H1 (cell line): ENCODE measurements around the gene DIO3. TPM values are rescaled to one million over a fixed set of nuclear protein-coding genes. Genes with fewer than 3 reads are reported as not detected.

Experiments used
- CTCF ChIA-PET: fragments of 300-600 bp; sonication (Branson Sonifier 250); formaldehyde crosslinking; loops from one replicate; lab custom pipeline; 2021; ENCODE audit not compliant: partially characterized antibody; lab: Charles Lee
- POLR2A ChIA-PET: fragments of 300-600 bp; sonication (Branson Sonifier 250); formaldehyde crosslinking; loops from one replicate; lab custom pipeline; 2021; ENCODE audit warnings: inconsistent platforms; ENCODE audit not compliant: partially characterized antibody; lab: Charles Lee
- DNase-seq, 2 experiments: peaks; one replicate each; pipeline versions ENCODE4 v3.0.0 to v3.0.0-alpha.2; 2010 to 2022; ENCODE audit warnings: low spot score in 2 of 2, low read depth in 1 of 2, mixed read lengths in 1 of 2
- FAIRE-seq: peaks from 2 replicates; lab custom pipeline; 2011; peaks lifted over from hg19 to GRCh38; lab: Jason Lieb, UNC
- H2AFZ ChIP-seq: 2 replicates; pipeline ENCODE4 v1.8.1; 2012; ENCODE audit warnings: low read length, inconsistent platforms
- H2AK5ac ChIP-seq: 2 replicates; pipeline ENCODE4 v1.6.1; 2013; ENCODE audit warnings: low read depth, low read length
- H2BK120ac ChIP-seq: replicated peaks from 2 replicates; pipeline ENCODE3; 2013; ENCODE audit warnings: low read depth, low read length, inconsistent platforms
- H2BK12ac ChIP-seq: 2 replicates; pipeline ENCODE4 v1.6.1; 2013; ENCODE audit warnings: low read depth, low read length
- H2BK15ac ChIP-seq: 2 replicates; pipeline ENCODE4 v1.6.1; 2013; ENCODE audit warnings: low read length
- H2BK20ac ChIP-seq: 2 replicates; pipeline ENCODE4 v1.6.1; 2013; ENCODE audit warnings: low read length
- H2BK5ac ChIP-seq: 2 replicates; pipeline ENCODE4 v1.6.1; 2013; ENCODE audit warnings: low read depth, low read length
- H3K14ac ChIP-seq: 2 replicates; pipeline ENCODE4 v1.6.1; 2013; ENCODE audit warnings: inconsistent platforms; ENCODE audit not compliant: insufficient read length
- H3K18ac ChIP-seq: 2 replicates; pipeline ENCODE4 v1.6.1; 2013; ENCODE audit warnings: low read length; ENCODE audit errors: extremely low read depth
- H3K23ac ChIP-seq: 2 replicates; pipeline ENCODE4 v1.6.1; 2013; ENCODE audit warnings: inconsistent platforms; ENCODE audit not compliant: insufficient read length
- H3K23me2 ChIP-seq: 2 replicates; pipeline ENCODE4 v1.6.1; 2013; ENCODE audit warnings: low read depth, low read length
- H3K27ac ChIP-seq: 2 replicates; pipeline ENCODE4 v1.6.1; 2011; ENCODE audit warnings: low read depth, low read length, inconsistent platforms
- H3K27me3 ChIP-seq, 4 experiments: replicated peaks in 1 of 4; 1 replicate in 1 of 4; 2 replicates in 3 of 4; pipeline versions ENCODE4 v1.6.1 to v1.8.1; 2011 to 2013; ENCODE audit warnings: low read length in 3 of 4, mild to moderate bottlenecking in 3 of 4, inconsistent platforms in 2 of 4, mixed read lengths in 2 of 4, moderate library complexity in 1 of 4; ENCODE audit not compliant: control insufficient read depth in 3 of 4, insufficient read depth in 3 of 4; ENCODE audit errors: extremely low read depth in 1 of 4
- H3K36me3 ChIP-seq, 4 experiments: 2 replicates each; pipeline versions ENCODE4 v1.6.1 to v1.8.1; 2011 to 2013; ENCODE audit warnings: mild to moderate bottlenecking in 4 of 4, low read length in 3 of 4, moderate library complexity in 2 of 4, control low read depth in 1 of 4, inconsistent platforms in 1 of 4; ENCODE audit not compliant: insufficient read depth in 4 of 4, control insufficient read depth in 2 of 4
- H3K4ac ChIP-seq: replicated peaks from 2 replicates; pipeline ENCODE3; 2013; ENCODE audit warnings: low read length, low read depth, mixed read lengths, inconsistent platforms; ENCODE audit not compliant: insufficient read length
- H3K4me1 ChIP-seq, 4 experiments: replicated peaks in 1 of 4; 1 replicate in 1 of 4; 2 replicates in 3 of 4; pipeline versions ENCODE4 v1.6.1 to v1.8.1; 2011 to 2013; ENCODE audit warnings: low read length in 3 of 4, inconsistent platforms in 2 of 4, mixed read lengths in 1 of 4; ENCODE audit not compliant: insufficient read depth in 4 of 4, control insufficient read depth in 3 of 4
- H3K4me2 ChIP-seq, 2 experiments: 2 replicates each; pipeline versions ENCODE4 v1.6.1 to v1.8.1; 2011 to 2013; ENCODE audit warnings: low read depth in 2 of 2, low read length in 2 of 2, control low read depth in 1 of 2, inconsistent platforms in 1 of 2, mild to moderate bottlenecking in 1 of 2; ENCODE audit not compliant: insufficient read depth in 1 of 2
- H3K4me3 ChIP-seq, 4 experiments: fragments of 200-600, 300-600 bp in 1 of 4; sonication (generic), shearing (Covaris generic), sonication (Bioruptor Twin) in 1 of 4; 2 replicates each; pipeline versions ENCODE4 v1.5.1 to v1.8.1; 2011 to 2016; ENCODE audit warnings: low read length in 4 of 4, low read depth in 3 of 4, control low read depth in 2 of 4, inconsistent platforms in 2 of 4, mild to moderate bottlenecking in 2 of 4, mixed read lengths in 1 of 4, moderate library complexity in 1 of 4; ENCODE audit not compliant: insufficient read depth in 2 of 4; ENCODE audit errors: extremely low read depth in 1 of 4
- H3K56ac ChIP-seq: replicated peaks from 2 replicates; pipeline ENCODE3; 2013; ENCODE audit warnings: low read depth, mild to moderate bottlenecking, mixed read lengths, low read length, inconsistent platforms; ENCODE audit not compliant: insufficient read length
- H3K79me1 ChIP-seq: 2 replicates; pipeline ENCODE4 v1.6.1; 2013; ENCODE audit warnings: low read depth, low read length, control low read depth
- H3K79me2 ChIP-seq, 2 experiments: 2 replicates each; pipeline versions ENCODE4 v1.6.1 to v1.8.1; 2012 to 2013; ENCODE audit warnings: low read length in 2 of 2, mild to moderate bottlenecking in 2 of 2, inconsistent platforms in 1 of 2; ENCODE audit not compliant: insufficient read depth in 2 of 2, control insufficient read depth in 1 of 2
- H3K9ac ChIP-seq, 4 experiments: replicated peaks in 1 of 4; 1 replicate in 1 of 4; 2 replicates in 3 of 4; pipeline versions ENCODE4 v1.6.1 to v1.8.1; 2011 to 2013; ENCODE audit warnings: low read depth in 3 of 4, low read length in 3 of 4, control low read depth in 2 of 4, mild to moderate bottlenecking in 2 of 4, moderate library complexity in 2 of 4, inconsistent platforms in 1 of 4; ENCODE audit errors: extremely low read depth in 1 of 4
- H3K9me3 ChIP-seq, 2 experiments: 2 replicates each; pipeline versions ENCODE4 v1.6.1 to v1.8.1; 2012 to 2013; ENCODE audit warnings: mild to moderate bottlenecking in 2 of 2, moderate library complexity in 2 of 2, control low read depth in 1 of 2, inconsistent platforms in 1 of 2, low read depth in 1 of 2, low read length in 1 of 2, mixed read lengths in 1 of 2; ENCODE audit not compliant: insufficient read depth in 2 of 2
- H4K20me1 ChIP-seq, 2 experiments: replicated peaks in 1 of 2; 2 replicates each; pipeline versions ENCODE3 to v1.8.1; 2011 to 2013; ENCODE audit warnings: inconsistent platforms in 2 of 2, low read length in 2 of 2, mild to moderate bottlenecking in 1 of 2; ENCODE audit not compliant: insufficient read depth in 2 of 2, control insufficient read depth in 1 of 2
- H4K5ac ChIP-seq: 2 replicates; pipeline ENCODE4 v1.6.1; 2013; ENCODE audit warnings: low read length, low read depth, mixed read lengths, inconsistent platforms; ENCODE audit not compliant: insufficient read length
- H4K8ac ChIP-seq: 2 replicates; pipeline ENCODE4 v1.8.0; 2013; ENCODE audit warnings: mild to moderate bottlenecking, moderate library complexity, low read length, inconsistent platforms; ENCODE audit not compliant: insufficient read depth; ENCODE audit errors: extremely low read depth
- H4K91ac ChIP-seq: replicated peaks from 2 replicates; pipeline ENCODE3; 2013; ENCODE audit warnings: low read length, mixed read lengths, inconsistent platforms; ENCODE audit not compliant: insufficient read length
- ASH2L ChIP-seq: fragments of 200-600, 300-600 bp; sonication (generic); IDR thresholded peaks from one replicate; pipeline ENCODE4 v1.7.1; 2017; ENCODE audit warnings: low read length
- CBX5 ChIP-seq: fragments of 300-800, 300-1000 bp; sonication (generic); IDR thresholded peaks from 2 replicates; pipeline ENCODE4 v1.7.1; 2016; ENCODE audit warnings: antibody characterized with exemption, low read length, low read depth
- CTBP2 ChIP-seq: IDR thresholded peaks from 2 replicates; pipeline ENCODE4 v1.7.0; 2011; ENCODE audit warnings: borderline replicate concordance, mild to moderate bottlenecking, moderate library complexity, mixed read lengths, low read length; ENCODE audit not compliant: insufficient read depth, insufficient read length
- JUN ChIP-seq: IDR thresholded peaks from 2 replicates; pipeline ENCODE4 v1.6.1; 2011; ENCODE audit warnings: low read depth, mild to moderate bottlenecking, improper control_type of control experiment, low read length
- SAP30 ChIP-seq: fragments of 300-600 bp; sonication (generic); IDR thresholded peaks from 2 replicates; pipeline ENCODE4 v1.7.1; 2012; ENCODE audit warnings: low read length, moderate library complexity, mild to moderate bottlenecking, inconsistent platforms; ENCODE audit not compliant: insufficient read depth, insufficient replicate concordance
- SP1 ChIP-seq: IDR thresholded peaks from 2 replicates; pipeline ENCODE4 v1.6.1; 2011; ENCODE audit warnings: low read depth, low read length
- SP4 ChIP-seq: IDR thresholded peaks from 2 replicates; pipeline ENCODE4 v1.6.1; 2012; ENCODE audit warnings: low read length, inconsistent platforms
- WGBS, 2 experiments: shearing (Covaris generic) in 1 of 2; methylation state at CpG; one replicate each; pipeline versions ENCODE4 v1.1.6 to v1.1.7; 2013 to 2015; ENCODE audit warnings: low lambda C conversion rate in 2 of 2, mixed read lengths in 2 of 2, inconsistent platforms in 1 of 2, low coverage in 1 of 2, missing lambda C conversion rate in 1 of 2; ENCODE audit not compliant: insufficient replicate concordance in 2 of 2, insufficient coverage in 1 of 2, insufficient read length in 1 of 2; ENCODE audit errors: extremely low coverage in 1 of 2, missing lambda C conversion rate in 1 of 2; 5-methylcytosine and 5-hydroxymethylcytosine counted together
- polyA plus RNA-seq, 7 experiments: library from polyadenylated mRNA; depleted of rRNA in 3 of 7; stranded (reverse) in 5 of 7; unstranded in 2 of 7; fragments of >200 nt in 5 of 7; fragments of 200-250 nt in 2 of 7; gene quantifications; 1 replicate in 5 of 7; 2 replicates in 1 of 7; 4 replicates in 1 of 7; pipeline versions ENCODE4 v1.2.1 to v1.2.3, GENCODE V29; 2011 to 2013; ENCODE audit warnings: missing spikeins in 2 of 7, mixed read lengths in 2 of 7
- total RNA-seq: library from RNA; stranded (reverse); fragmentation: NEBNext Ultra II Directional; extraction: Animal tissue kit (Norgen Biotek cat#: 25700); gene quantifications from 2 replicates; pipeline ENCODE4 v1.2.1, GENCODE V29; 2021

DIO3 gene
- total and polyA plus RNA-seq, 2 of the 8 experiments (the other 6 are each of a cell fraction or from before 2014, with no cell fraction given): 0.17 to 0.19 TPM

GRCh38 chr14:101578489-101578888, 17.2 kb downstream of the DIO3 start:
- DNase-seq (no peak), FAIRE-seq (no peak)
- Histone ChIP-seq H4K8ac (no peak overlapping the region; the same call in 1 of the 2 replicates), H4K5ac (no peak overlapping the region), H4K91ac (no peak overlapping the region), H3K18ac (no peak overlapping the region), H3K4me3 (no peak overlapping the region), H3K56ac (no peak overlapping the region), H2AFZ (no peak overlapping the region), H3K9ac (no peak overlapping the region), H3K23me2 (no peaks in the 10 kb centered on the region), H2BK5ac (no peak overlapping the region), H3K27me3 (peaks cover 0 to 1% (median 0%) of the 10 kb centered on the region in 4 experiments; a peak in 2 of 7 replicates), H3K4ac (no peak overlapping the region), H3K79me1 (no peaks in the 10 kb centered on the region), H3K36me3 (no peaks in the 10 kb centered on the region), H2AK5ac (no peak overlapping the region), H2BK15ac (no peak overlapping the region), H3K9me3 (no peaks in the 10 kb centered on the region), H2BK20ac (no peak overlapping the region), H3K4me2 (no peak overlapping the region), H3K4me1 (no peaks in the 10 kb centered on the region), H4K20me1 (no peaks in the 10 kb centered on the region), H2BK120ac (no peak overlapping the region), H3K79me2 (no peaks in the 10 kb centered on the region), H3K27ac (no peak overlapping the region), H3K14ac (no peak overlapping the region), H2BK12ac (no peak overlapping the region), H3K23ac (no peak overlapping the region)
- CTCF ChIA-PET: interaction anchor here (2.3 kb wide), 1 partner anchor 13 kb away, joined by 9 read pairs; no protein-coding TSS in a partner anchor
- TF ChIP-seq ASH2L (no peak), SP4 (no peak), SP1 (no peak), CBX5 (no peak), CTBP2 (no peak), JUN (no peak), SAP30 (no peak)
- WGBS, 2 experiments: 88% methylated on average over 8 of the region's 8 CpGs; no CpG with 5 or more reads in 1 of the 2 experiments
- POLR2A ChIA-PET: no interaction called here
